G401.6 (cell line): ENCODE measurements around the gene LIME1.

Experiments used
- FAIRE-seq: peaks from 2 replicates; lab custom pipeline; 2012; peaks lifted over from hg19 to GRCh38; lab: Jason Lieb, UNC

LIME1 gene

DNA sequence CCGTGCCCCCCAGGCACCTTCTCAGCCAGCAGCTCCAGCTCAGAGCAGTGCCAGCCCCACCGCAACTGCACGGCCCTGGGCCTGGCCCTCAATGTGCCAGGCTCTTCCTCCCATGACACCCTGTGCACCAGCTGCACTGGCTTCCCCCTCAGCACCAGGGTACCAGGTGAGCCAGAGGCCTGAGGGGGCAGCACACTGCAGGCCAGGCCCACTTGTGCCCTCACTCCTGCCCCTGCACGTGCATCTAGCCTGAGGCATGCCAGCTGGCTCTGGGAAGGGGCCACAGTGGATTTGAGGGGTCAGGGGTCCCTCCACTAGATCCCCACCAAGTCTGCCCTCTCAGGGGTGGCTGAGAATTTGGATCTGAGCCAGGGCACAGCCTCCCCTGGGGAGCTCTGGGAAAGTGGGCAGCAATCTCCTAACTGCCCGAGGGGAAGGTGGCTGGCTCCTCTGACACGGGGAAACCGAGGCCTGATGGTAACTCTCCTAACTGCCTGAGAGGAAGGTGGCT lies 39.1 kb upstream of the LIME1 start:
- FAIRE-seq, result no peak

DNA sequence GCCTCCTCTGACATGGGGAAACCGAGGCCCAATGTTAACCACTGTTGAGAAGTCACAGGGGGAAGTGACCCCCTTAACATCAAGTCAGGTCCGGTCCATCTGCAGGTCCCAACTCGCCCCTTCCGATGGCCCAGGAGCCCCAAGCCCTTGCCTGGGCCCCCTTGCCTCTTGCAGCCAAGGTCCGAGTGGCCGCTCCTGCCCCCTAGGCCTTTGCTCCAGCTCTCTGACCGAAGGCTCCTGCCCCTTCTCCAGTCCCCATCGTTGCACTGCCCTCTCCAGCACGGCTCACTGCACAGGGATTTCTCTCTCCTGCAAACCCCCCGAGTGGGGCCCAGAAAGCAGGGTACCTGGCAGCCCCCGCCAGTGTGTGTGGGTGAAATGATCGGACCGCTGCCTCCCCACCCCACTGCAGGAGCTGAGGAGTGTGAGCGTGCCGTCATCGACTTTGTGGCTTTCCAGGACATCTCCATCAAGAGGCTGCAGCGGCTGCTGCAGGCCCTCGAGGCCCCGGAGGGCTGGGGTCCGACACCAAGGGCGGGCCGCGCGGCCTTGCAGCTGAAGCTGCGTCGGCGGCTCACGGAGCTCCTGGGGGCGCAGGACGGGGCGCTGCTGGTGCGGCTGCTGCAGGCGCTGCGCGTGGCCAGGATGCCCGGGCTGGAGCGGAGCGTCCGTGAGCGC lies 38.5 kb upstream of the LIME1 start:
- no peak for FAIRE-seq

DNA sequence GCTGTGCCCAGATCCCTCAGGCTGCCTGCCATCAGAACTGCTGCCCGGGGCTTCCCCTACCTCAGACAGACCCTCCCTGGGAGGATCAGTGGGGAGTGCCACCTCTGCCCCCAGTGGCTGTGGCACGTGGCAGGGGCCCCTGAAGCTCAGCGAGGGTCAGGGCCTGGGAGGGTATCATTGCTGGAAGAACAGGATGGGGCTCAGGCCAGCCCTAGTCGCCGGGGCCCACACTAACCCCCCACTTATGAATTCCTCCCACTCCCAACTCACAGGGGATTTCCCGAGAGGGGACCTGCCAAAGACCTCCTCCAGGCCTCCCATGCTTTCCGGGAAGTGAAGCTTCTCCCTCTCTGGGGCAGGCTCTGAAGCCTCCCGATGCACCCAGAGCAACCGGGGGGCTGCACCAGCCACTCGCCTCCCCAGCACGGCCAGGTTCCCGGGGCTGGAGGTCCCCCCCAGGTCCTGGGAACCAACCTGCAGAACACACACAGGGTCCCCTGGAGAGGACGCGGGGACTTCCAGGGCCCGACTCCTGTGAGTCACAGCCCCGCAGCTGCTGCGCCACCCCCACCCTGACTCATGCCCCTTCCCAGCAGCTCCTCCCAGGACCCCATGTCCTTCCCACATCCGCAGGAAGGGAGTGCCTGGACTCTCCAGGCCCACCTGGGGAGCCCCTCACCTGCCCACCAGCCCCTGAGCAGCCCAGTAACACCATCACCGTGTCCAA lies 37.6 kb upstream of the LIME1 start:
- no peak for FAIRE-seq

DNA sequence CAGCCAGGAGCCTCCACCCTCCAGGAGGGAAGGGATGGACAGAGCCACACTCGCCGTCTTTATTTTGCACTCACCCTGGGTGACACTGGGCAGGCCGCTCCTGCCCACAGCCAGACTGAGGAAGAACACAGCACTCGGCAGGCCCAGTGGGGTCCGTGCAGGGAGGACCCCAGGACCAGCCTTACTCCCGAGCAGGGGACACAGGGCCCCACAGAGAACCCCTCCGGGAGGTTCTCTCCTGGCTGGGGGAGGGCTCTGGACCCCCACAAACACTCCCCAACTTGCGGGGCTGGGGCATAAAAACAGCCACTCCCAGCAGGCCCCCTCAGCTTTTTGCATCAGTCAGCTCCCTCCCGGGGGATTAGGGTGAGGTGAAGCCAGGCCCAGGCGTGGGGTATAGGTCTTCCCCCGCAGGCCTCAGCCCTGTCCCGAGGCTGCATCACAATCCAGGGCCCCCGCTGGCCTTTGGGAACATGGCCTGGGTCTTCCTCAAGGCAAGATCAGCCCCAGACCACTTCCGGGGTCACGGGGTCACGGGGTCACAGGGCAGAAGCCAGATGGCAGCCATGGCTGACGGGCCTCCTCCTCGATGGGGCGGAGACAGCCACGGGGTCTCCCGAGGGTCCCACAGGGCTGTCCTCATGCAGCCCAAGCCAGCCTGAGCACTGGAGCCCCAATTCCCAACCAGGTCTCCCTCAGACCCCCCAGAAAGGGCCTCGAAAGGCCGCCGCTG lies 36.8 kb upstream of the LIME1 start:
- no peak for FAIRE-seq

DNA sequence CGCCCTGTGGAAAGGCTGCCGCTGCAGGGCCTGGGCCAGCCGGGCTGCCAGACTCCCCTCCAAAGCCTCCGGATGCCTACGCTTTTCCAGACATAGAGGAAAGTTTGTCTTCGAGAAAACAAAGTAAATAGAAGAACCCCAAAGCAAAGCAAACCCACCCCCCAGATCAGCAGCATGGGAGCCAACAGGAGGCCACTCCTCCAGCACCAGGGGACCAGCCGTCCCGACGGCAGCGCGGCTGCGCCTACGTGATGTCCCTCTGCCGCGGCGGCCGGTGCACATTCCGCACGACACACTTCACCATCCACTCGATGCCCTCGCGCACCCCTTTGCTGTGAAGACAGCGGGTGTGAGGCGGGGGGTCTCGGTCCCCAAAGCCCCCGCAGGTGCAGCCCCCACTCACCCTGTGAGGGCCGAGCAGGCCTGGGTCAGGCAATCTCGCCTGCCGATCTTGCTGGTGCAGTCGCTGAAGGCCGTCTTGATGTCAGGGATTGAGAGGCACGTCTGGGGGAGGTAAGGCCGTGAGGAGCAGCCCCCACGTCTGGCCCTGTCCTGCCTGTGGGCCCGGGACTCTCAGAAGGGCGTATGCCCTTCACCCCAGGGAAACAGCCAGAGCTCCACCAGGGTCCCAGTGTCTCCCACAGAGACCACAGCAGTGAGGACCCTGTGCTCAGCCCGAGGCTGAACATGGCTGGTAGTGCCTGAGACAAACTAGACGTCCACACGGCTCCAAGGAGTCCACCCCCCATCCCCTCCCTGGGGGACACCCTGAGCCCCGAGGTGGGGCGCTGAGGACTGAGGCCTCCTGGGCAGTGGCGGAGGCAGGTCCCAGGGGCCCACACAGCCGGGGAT lies 36.0 kb upstream of the LIME1 start:
- no peak for FAIRE-seq

DNA sequence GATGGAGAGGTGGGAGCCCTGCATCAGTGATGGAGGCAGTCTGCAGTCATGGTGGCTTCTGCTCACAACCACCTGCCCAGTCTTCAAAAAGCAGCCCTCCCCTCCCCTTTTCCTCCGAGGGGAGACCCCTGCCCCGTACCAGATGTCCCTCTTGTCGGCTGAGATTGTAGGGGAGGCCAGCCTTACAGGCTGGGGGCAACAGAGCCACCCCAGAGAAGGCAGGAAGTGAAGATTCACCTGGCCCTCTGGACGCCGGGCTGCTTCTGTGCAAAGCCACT lies 35.5 kb upstream of the LIME1 start:
- no peak for FAIRE-seq

DNA sequence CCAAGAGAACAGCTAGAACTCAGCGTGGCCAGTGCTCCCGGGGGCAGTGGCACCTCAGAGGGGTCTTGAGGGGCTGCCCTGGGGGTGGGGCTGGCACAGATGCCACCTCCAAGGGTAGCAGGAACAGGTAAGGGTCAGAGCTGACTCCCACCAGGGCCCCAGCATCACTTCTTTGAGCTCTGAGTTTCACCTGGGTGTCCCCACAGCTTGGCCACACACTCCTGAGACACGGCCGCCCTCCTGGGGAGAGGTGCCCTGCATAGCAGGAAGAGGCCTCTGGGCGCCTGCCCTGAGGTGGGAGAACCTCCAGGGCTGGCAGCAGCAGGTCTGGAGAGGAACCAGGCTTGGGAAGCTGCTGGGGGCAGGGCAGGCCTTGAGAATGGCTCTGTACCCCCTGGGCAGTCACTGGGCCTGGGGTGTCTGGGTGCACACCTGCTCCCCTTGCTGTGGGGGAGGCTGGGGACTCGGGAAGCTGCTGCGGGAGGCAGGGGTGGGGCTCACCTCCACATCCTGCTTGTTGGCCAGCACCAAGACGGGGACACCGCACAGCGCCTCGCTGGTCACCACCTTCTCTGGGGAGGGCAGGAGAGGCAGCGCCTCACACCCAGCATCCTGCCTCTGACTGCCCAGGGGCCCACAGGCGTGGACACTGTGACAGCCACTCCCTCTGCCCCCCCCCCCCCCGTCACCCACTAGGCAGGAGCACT lies 35.0 kb upstream of the LIME1 start:
- FAIRE-seq, result no peak

DNA sequence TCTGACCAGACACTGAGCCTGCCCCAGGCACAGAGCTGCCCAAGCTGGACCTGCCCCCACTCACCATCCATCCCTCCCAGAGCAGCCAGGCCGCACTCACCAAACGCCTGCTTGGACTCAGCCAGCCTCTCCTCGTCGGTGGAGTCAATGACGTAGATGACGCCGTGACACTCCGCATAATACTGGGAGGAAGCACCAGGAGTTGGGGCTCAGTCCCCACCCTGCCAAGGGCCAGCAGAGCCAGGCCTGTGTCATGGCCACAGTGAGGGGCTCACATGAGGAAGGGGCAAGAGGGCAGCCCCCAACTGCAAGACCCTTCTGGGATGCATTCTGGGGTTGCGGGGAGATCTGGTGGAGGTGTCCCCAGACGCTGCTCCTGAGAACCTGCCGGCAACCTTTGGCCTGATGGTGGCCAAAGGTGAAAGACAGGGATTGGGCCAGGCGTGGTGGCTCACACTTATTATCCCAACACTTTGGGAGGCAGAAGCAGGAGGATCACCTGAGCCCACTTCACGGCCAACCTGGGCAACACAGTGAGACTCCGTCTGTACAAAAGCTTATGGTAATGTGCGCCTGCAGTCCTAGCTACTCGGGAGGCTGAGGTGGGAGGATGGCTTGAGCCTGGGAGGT lies 34.3 kb upstream of the LIME1 start:
- no peak for FAIRE-seq

DNA sequence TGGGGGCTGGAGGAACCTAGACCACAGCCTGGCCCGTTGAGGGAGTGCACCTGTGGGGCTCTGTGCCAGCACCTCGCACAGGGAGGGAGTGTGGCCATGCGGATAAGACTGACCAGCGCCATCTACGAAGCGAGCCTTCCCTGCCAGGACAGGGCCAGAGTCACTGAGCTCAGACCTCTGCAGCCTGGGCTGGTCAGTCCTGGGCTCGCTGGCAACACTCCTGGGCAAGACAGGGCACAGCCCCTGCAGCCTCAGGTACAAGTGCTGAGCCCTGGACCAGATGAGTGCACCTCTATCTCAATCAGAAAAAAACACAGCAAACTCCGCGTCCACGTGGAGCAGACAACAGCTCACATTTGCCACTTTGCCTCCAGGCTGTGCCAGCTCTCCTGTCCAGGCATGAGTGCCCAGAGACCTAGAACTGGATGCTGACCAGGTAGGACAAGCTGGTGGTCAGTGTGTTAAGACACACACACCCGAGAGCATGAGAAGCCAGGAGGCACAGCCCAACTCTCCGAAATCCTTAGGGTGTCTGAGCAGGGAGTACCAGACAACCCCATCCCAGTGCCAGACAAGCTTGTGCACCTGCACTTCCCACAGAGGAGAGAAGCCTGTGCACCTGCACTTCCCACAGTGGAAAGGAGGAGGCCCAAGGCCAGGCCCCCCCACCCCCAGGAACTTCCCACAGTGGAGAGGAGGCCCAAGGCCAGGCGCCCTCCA lies 33.6 kb upstream of the LIME1 start:
- no peak for FAIRE-seq

DNA sequence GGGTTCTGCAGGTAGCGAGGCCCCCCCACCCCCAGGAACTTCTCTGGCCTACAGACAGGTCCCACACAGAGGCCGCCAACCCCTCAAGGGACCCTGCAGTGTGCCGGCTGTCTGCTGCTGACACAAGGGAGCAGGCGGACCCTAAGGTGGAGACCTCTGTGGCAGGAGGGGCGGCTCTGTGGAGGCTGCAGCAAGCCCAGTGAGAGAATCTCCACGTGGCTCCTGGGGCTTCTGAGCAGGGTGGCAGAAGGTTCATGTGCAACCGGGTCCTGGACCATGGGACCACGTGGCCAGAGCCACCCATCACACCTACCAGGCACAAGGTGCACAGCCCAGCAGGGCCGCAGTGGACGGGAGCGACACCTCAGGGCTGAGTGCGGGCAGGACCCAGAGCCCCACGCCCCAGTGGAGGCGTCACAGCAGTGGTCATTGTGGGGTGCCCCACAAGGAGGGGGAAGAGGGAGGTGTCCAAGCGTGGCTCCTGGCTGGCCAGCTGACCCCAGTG lies 32.9 kb upstream of the LIME1 start:
- no peak for FAIRE-seq

DNA sequence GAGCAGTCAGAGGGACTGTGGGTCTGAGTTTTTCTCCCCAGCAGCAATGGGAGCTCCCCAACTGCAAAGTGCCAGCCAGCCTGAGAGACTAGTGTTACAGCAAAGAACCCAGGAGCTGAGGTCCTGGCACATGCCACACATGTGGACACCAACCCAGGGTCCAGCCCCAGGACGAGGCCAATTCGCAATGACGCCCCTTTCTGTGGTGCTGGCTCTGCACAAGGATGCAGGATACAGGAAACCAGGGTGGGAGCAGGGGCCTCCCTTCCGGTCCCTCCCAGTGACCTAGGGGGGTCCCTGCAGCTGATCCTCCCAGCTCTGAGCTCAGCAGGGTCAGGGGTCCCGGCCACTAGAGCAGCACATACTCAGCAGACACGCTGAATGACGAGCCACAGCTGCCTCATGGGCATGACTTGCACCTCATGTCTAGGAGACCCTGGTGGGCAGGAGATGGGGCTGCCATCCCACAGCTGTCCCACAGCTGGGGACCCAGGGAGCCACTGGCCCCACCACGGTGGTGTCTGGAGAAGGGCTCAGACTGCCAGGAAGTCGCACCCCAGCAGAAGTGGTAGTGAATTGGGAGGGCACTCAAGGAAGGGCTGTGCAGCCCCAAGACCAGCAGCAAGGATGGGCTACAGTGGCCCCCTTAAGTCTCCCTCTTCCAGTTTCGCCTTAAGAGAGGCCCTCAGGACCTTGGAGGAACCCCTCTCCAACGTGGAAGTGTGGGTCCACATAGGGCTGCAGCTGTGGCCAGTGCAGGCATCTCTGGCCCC lies 32.3 kb upstream of the LIME1 start:
- no peak for FAIRE-seq

DNA sequence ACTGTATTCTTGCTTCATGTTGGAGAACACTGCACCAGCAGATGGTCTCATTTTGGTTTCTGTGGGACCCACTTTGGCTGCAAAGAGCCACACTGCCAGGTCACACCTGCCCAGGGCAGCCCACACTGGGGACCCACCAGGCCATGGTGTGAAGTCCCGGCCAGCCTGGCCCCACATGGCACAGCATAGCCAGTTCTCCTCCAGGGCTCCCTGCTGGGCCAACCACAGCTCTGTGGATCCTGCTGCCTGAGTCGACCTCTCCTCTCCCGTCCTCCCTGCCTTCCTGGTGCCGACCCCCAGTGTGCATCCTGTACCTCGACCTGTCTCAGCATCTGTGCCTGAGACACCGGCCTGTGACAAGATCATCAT lies 31.7 kb upstream of the LIME1 start:
- FAIRE-seq, result no peak

DNA sequence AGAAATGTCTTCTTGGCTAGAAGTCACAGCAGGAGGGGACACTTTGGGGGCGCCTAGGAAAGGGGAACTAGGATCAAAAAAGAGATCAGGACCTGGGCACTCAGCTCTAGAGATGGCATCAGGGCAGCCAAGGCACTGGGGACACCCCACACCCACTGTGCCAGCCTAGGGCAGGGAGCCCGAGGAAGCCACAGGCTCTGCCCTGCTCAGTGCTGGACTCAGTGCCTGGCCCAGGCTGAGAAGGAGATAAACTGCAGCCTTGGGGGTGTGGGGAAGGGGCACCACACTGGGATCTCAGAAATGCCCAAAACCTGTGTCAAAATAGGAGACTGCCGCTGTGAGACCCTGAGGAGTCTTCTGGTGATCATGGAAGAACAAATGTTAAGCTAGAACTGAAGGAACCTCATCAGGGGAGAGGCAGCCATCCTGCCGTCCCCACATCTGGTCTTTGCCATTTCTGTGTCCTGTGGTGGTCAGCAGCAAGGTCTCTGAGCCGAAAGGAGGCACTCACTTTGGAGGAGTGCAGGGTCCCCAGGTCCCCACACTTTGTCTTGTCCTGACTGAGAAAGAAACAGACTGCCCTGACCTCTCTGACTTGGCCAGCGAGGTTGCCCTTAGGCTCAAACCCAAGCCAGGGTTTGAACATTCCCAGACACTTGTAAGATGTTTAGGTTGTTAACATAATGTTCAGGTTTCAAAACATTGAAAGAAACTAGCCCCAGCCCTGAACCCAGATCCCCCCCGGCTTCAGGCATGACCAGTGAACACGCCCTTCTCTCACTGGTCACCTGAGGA lies 31.0 kb upstream of the LIME1 start:
- FAIRE-seq, result no peak

DNA sequence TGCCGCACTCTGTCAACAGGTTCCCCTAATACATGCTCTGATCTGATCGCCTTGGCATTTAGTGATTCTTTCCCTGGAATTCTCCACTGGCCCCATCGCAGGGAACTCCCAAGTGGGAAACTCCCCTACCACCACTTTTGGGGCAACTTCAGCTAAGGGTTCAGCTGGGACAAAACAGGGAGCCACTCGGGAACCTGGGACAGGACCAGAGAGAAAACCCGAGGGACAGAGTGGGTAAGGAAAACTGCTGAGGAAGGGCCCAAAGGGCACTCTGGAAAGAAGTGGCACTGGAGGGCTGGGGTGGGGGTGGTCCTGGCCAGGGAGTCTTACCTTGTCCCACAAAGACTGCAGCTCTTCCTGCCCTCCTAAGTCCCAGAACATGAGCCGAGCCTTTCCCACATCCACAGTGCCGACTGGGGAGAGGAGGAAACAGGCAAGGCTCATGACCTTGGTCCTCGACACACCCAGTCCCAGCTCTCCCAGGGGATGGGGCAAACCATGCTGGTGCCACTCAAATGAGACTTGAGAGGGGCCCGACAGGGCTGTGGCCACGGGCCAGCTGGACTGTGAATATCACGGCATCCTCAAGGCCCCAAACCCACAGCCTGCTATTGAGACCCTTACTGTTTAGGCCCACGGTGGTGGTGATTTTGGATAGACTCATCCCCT lies 30.3 kb upstream of the LIME1 start:
- no peak for FAIRE-seq

DNA sequence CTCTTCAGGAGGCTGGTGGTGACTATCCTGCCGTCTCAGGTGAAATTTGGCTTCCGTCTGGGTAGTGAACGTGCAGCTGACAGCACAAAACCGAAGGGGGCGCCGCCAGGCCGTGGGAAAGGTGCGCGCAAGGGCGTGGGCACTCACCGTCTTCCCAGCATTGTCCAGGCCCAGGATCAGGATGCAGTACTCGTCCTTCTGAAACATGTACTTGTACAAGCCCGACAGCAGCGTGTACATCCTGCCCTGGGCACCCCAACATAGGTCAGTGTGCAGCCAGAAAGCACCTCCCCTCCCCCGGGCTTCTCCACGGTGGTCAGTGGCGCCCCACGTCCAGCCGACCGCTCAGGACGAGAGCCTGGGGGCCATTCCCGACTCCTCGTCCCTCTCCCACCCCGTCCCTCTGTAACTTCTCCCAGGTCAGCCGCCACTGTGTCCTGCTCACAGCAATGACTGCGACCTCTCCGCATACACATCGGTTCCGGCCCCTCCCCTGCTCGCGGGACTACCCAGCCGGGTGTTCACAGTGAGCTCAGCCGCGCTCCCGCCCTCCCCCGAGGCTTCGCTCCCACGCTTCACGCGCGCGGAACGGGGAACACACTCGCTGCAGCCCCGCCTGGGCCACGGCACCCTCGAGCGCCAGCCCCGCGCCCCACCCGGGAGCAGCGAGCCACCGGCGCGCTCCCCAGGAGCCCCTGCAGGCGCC lies 29.5 kb upstream of the LIME1 start:
- no peak for FAIRE-seq

DNA sequence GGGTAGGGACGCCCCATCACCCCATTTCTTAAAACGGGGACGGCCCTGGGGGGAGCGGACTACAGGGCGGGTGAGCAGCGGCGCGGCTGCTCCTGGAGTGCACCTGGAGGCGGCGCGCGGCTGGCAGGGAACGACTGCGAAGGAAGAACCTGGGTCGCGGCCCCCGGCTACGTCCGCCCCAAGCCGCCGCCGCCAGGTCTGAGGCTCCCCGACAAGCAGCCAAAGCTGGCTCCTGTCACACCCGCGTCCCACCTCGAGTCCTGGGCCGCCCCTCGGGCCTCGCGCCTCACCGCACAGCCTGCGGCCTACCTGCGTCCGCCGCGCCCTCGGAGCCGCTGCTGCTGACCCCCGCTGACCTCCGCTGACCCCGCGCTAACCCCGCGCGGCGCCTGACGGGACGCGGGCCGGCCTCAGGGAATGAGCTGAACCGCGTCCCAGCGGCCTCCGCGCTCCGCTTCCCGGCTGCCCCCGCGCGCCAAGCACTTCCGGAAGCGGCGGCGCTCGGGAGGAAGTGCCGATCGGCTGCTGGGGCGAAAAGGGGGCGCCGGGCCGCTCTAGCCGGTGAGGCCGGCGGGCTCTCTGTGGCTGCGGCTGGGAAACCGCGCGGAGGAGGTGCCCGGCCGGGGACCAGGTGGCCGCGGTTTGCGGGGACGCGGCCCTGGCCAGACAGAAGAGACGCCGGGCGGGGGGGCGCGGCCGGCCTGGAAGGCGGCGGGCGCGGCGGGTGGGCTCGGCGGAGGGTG lies 28.7 kb upstream of the LIME1 start, which contains the start of the genes ARFRP1 and ZGPAT:
ARFRP1 (minus strand) TSS at position 419 of the 743 bp plus-strand sequence. CDS start 885 bp downstream, outside the sequence.
ZGPAT (plus strand) TSS at position 482 of the 743 bp plus-strand sequence. CDS start 542 bp downstream, outside the sequence.
- FAIRE-seq, result no peak
